SH-SY5Y (cell line): ENCODE measurements around the gene LMAN2.

Experiments
- GATA2 ChIP-seq: IDR thresholded peaks from 2 replicates; pipeline ENCODE4 v1.6.1; 2011; ENCODE audit warnings: mild to moderate bottlenecking, low read depth, low read length
- GATA3 ChIP-seq: IDR thresholded peaks from 2 replicates; pipeline ENCODE4 v1.6.1; 2011; ENCODE audit warnings: low read depth, mild to moderate bottlenecking, low read length, moderate library complexity

DNA sequence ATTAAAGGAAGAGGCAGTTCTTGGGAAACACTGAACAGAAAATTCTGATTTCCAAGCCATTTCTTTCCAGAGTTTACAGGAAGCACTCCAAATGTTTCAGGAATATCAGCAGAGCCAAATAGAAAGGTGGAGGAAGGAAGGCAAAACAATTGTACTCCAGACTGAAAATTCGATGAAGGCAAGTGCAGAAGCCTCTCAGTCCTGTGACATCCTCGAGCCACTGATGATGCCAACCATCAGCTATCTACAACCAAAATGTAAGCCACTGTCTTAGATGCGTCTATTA is 2.2 kb downstream of the LMAN2 start:
- no peak for TF ChIP-seq GATA3
- no peak for TF ChIP-seq GATA2
